ENCODE data around the gene CD247. TPM values are rescaled to one million over a fixed set of nuclear protein-coding genes. Genes with fewer than 3 reads are reported as not detected.
A peak's percentile ranks its signal among the peaks of the same experiment; 100 is the strongest.

The CD247 gene
- total RNA-seq, 2 donors from 2014 or later = 118 to 158 TPM

DNA sequence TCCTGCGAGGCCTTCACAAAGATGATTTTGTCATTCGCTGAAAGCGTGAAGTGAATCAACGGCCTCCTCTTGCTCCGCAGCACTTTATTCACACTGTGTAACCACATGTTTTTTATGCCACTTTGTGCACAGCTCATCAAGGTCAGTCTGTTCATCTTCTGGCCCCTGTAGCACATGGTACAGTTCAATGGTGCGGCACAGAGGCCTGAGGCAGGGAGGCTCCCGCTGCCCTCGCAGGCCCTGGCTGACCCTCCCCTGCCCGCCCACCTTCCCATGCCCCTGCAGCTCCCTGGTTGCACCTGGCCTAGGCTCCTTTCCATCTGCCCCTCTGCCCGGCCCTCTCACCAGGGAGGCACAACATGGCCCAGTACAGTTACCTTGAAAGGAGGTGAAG lies 87.5 kb downstream of the CD247 start:
- no peaks in the 10 kb centered on the region for H3K9me3 Mint-ChIP-seq
- peak; percentile 9 to 28 for ATAC-seq
- peaks cover 0 to 21% of the 10 kb centered on the region in 2 donors for H3K36me3 Mint-ChIP-seq

GRCh38 chr1:167430134-167430848 lies 88.0 kb downstream of the CD247 start:
- no peak for DNase-seq (ENCODE audit: low spot score in 2 of 2)
- ATAC-seq = peak; percentile 7 to 14
- no peaks in the 10 kb centered on the region for H3K9me3 Mint-ChIP-seq
- H3K27ac Mint-ChIP-seq = peak overlapping the region; percentile 20 to 62
- peaks cover 0 to 15% of the 10 kb centered on the region in 2 donors for H3K36me3 Mint-ChIP-seq

More for the DNA sequence above, 87.5 kb downstream of the CD247 start:
- H3K27ac Mint-ChIP-seq = peak overlapping the region; percentile 48 to 75
- DNase-seq (ENCODE audit: low spot score in 2 of 2) = no peak

DNA sequence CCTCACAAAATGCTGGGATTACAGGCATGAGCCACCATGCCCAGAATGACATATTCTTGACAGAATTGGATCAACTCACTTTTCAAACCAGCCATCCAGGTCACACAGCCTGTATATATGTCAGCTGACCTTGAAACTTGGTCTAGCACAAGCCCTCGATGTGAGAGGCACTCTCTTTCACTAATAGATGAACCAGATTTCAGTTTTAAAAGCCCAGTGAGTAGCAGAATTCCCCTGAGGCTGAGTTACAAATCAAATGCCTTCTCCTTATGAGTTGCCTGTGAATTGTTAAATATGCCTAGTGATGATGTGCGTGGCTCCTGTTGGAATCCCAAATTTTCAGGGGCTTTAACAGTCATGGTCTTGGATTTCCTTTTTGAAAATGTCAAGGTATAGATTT lies 88.7 kb downstream of the CD247 start:
- Mint-ChIP-seq H3K9me3 (no peaks in the 10 kb centered on the region), H3K27ac (peak overlapping the region; percentile 20 to 36), H3K36me3 (peaks cover 0 to 14% of the 10 kb centered on the region in 2 donors)
- DNase-seq (ENCODE audit: low spot score in 2 of 2) (no peak), ATAC-seq (no peak)

DNA sequence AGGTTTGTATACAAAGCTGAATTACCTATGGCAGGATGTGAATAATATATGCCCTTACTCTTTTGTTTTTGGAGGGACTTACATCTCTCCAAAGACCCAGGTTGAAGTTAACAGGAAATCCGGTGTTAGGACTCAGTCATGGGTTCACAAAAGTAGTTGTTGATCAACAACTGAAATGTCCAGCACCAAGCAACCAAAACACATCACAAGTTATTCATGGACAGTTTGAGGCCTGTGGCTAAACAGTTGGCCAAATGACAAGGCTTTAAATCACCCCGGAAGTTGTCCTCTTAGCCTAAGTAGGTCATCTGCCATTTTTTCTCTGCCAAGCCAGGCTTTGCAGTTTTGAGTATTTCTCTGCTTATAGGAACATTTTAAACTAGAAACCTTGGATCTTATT lies 89.9 kb downstream of the CD247 start:
- peak in 1 of 2 donors; percentile 32 for ATAC-seq
- H3K36me3 Mint-ChIP-seq = peaks cover 0 to 7% of the 10 kb centered on the region in 2 donors

DNA sequence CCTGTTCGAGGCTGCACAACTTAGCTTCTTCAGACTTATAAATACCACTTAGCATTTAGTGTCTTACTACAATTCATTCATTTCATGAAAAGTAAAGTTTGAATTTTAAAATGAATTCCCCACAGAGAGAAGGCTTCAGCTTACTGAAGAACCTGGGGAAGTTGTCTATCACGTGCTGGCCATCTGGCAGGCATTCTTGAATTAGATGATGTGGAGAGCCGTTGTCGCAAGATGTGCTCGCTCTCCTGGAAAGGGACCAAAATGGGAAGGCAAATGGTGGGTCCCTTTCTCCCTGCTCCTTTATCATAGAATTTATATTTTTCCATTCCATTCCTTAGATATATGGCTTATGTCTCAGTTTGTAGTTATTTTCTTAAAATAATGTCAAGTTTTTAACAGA lies 90.5 kb downstream of the CD247 start:
- H3K36me3 Mint-ChIP-seq = peaks cover 0 to 2% of the 10 kb centered on the region in 2 donors
- no peaks in the 10 kb centered on the region for H3K9me3 Mint-ChIP-seq
- DNase-seq (ENCODE audit: low spot score in 2 of 2) (no peak), ATAC-seq (no peak)
- peak overlapping the region; percentile 20 to 79 for H3K27ac Mint-ChIP-seq

More for the DNA sequence above, 89.9 kb downstream of the CD247 start:
- DNase-seq (ENCODE audit: low spot score in 2 of 2) = no peak
- peak overlapping the region; percentile 20 to 79 for H3K27ac Mint-ChIP-seq
- no peaks in the 10 kb centered on the region for H3K9me3 Mint-ChIP-seq

- Mint-ChIP-seq H3K27ac (peak overlapping the region in 1 of 2 donors; percentile 38), H3K9me3 (no peaks in the 10 kb centered on the region)
These were observed 91.6 kb downstream of the CD247 start for GRCh38 chr1:167426716-167427115.

GRCh38 chr1:167425482-167425881 lies 92.8 kb downstream of the CD247 start:
- no peak for DNase-seq (ENCODE audit: low spot score in 2 of 2)
- Mint-ChIP-seq H3K36me3 (no peaks in the 10 kb centered on the region), H3K27ac (peak overlapping the region in 1 of 2 donors; percentile 9), H3K9me3 (no peaks in the 10 kb centered on the region)
- peak in 1 of 2 donors; percentile 13 for ATAC-seq

More at GRCh38 chr1:167426716-167427115, 91.6 kb downstream of the CD247 start:
- no peak for DNase-seq (ENCODE audit: low spot score in 2 of 2)
- H3K36me3 Mint-ChIP-seq = no peaks in the 10 kb centered on the region
- ATAC-seq = no peak

GRCh38 chr1:167423684-167424619 lies 94.4 kb downstream of the CD247 start:
- ATAC-seq = peak in 1 of 2 donors; percentile 24
- Mint-ChIP-seq H3K9me3 (no peaks in the 10 kb centered on the region), H3K36me3 (no peaks in the 10 kb centered on the region), H3K27ac (no peak overlapping the region)
- no peak for DNase-seq (ENCODE audit: low spot score in 2 of 2)

DNA sequence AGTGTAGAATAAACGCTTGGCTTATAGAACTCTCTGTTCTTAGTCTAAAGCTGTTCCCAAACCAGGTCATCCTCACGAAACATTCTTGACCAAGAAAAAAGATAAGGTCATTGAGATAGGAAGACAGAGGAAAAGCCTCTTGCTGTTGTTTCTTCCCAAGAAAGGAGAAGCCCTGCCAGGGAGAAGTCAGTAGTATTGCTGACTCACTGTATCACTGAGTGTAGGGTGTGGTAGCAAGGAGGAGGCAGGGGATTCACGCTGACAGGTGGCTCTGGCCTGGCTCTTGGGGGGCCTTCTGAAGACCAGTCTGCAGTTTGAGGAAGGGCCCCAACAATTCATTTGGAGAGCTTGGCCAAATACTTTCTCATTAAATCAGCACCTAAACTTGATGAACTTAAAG lies 97.8 kb downstream of the CD247 start:
- Mint-ChIP-seq H3K36me3 (peaks cover 0 to 4% of the 10 kb centered on the region in 2 donors), H3K9me3 (no peaks in the 10 kb centered on the region), H3K27ac (peak overlapping the region in 1 of 2 donors; percentile 5)
- no peak for DNase-seq (ENCODE audit: low spot score in 2 of 2)
- ATAC-seq = no peak

- no peak for ATAC-seq
- no peaks in the 10 kb centered on the region for H3K9me3 Mint-ChIP-seq
These were observed 99.1 kb downstream of the CD247 start for GRCh38 chr1:167419245-167419644.

DNA sequence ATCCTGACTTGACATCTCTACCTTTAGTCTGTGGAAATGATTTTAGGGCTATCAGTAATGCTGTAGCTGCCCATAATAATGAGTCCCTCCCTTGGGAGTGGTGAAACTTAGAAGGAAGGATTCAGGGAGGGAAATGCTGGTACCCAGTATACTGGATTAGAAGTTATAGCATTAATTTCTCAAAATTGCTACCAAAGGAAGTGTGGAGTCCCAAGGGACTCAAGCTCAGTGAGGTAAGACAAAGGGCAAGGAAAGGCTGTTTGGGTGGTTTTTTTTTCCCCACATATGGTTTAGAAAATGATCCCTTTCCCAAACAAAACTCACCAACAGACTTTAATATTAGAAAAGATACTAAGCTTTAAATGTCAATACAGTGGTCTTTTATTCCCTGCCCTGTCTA lies 99.9 kb downstream of the CD247 start:
- ATAC-seq (no peak), DNase-seq (ENCODE audit: low spot score in 2 of 2) (no peak)
- Mint-ChIP-seq H3K27ac (no peak overlapping the region), H3K9me3 (no peaks in the 10 kb centered on the region), H3K36me3 (peaks cover 0 to 5% of the 10 kb centered on the region in 2 donors)

More at GRCh38 chr1:167419245-167419644, 99.1 kb downstream of the CD247 start:
- peaks cover 0 to 5% of the 10 kb centered on the region in 2 donors for H3K36me3 Mint-ChIP-seq
- no peak overlapping the region for H3K27ac Mint-ChIP-seq
- no peak for DNase-seq (ENCODE audit: low spot score in 2 of 2)

GRCh38 chr1:167416506-167416905 lies 101.8 kb downstream of the CD247 start:
- Mint-ChIP-seq H3K27ac (no peak overlapping the region), H3K9me3 (no peaks in the 10 kb centered on the region), H3K36me3 (peaks cover 0 to 12% of the 10 kb centered on the region in 2 donors)
- DNase-seq (ENCODE audit: low spot score in 2 of 2) (no peak), ATAC-seq (no peak)

DNA sequence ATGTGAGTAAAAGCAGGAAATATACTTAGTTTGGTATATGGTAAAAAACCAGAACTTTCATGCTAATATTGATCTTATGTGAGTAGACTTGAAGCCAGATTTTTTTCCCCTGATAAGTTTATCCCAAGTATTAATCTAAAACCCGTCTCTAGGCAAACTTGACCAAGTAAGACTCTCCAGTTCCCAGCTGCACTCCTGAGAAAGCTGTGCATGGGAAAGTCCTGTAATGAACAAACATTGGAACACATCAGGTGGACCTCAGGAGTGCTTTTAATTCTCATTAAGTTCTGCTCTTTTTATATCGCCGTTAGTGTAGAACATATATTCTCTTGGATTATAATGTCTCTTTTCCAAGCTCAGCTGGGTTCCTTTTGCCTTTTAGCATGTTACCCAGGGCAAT lies 105.0 kb downstream of the CD247 start:
- no peak overlapping the region for H3K27ac Mint-ChIP-seq

GRCh38 chr1:167412920-167413319 lies 105.4 kb downstream of the CD247 start:
- H3K36me3 Mint-ChIP-seq = peaks cover 0 to 12% of the 10 kb centered on the region in 2 donors
- peak overlapping the region in 1 of 2 donors; percentile 56 for H3K27ac Mint-ChIP-seq
- DNase-seq (ENCODE audit: low spot score in 2 of 2) (no peak), ATAC-seq (peak in 1 of 2 donors; percentile 61)
- H3K9me3 Mint-ChIP-seq = no peaks in the 10 kb centered on the region

More for the DNA sequence above, 105.0 kb downstream of the CD247 start:
- no peak for ATAC-seq
- H3K9me3 Mint-ChIP-seq = no peaks in the 10 kb centered on the region
- no peak for DNase-seq (ENCODE audit: low spot score in 2 of 2)
- peaks cover 0 to 12% of the 10 kb centered on the region in 2 donors for H3K36me3 Mint-ChIP-seq

- Mint-ChIP-seq H3K36me3 (peaks cover 0 to 12% of the 10 kb centered on the region in 2 donors), H3K27ac (no peak overlapping the region), H3K9me3 (no peaks in the 10 kb centered on the region)
- DNase-seq (ENCODE audit: low spot score in 2 of 2) (no peak), ATAC-seq (peak; percentile 76 to 78)
These were observed 106.3 kb downstream of the CD247 start for GRCh38 chr1:167412072-167412471.

DNA sequence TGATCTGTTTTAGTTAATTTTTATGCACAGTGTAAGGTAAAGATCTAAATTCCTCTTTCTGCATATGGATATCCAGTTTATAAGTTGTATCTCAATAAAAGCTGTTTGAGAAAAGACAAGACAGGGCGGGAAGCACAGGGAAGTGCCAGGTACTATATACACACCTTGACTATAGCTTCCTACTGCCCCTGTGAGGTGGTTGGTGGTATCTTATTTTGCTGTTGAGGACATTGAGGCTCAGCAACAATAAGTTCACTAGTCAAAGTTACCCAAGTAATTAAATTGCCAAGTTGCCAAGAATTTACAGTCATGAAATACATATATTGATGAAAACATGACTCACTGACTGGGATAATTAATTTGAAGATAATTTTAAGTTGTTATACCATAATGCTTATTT lies 109.1 kb downstream of the CD247 start:
- Mint-ChIP-seq H3K36me3 (peaks cover 0 to 7% of the 10 kb centered on the region in 2 donors), H3K9me3 (no peaks in the 10 kb centered on the region), H3K27ac (no peak overlapping the region)
- ATAC-seq (no peak), DNase-seq (ENCODE audit: low spot score in 2 of 2) (no peak)

DNA sequence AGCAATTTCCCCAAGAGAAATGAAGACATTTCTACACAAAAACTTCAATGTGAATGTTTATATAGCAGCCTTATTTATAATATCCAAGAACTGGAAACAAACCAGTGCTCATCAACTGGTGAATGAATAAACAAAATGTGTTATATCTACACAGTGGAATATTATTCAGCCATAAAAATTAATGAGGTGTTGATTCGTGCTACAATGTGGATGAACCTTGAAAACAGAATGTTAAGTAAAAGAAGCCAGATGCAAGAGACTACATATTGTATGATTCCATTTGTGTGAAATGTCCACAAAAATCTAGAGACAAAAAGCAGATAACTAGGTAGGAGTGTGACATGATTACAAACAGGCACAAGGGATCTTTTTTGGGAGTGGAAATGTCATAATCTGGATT lies 110.0 kb downstream of the CD247 start:
- H3K36me3 Mint-ChIP-seq = peaks cover 0 to 7% of the 10 kb centered on the region in 2 donors
- ATAC-seq (no peak), DNase-seq (ENCODE audit: low spot score in 2 of 2) (no peak)
- H3K9me3 Mint-ChIP-seq = no peaks in the 10 kb centered on the region
- H3K27ac Mint-ChIP-seq = no peak overlapping the region

Data from activated naive CD4-positive, alpha-beta T cell treated with anti-CD3 and anti-CD28 coated beads, Interleukin-2, amount 50 U/mL, for 72 hours (primary cell).